Fibroblast of lung (primary cell): ENCODE results near the gene ACOT6. TPM values are rescaled to one million over a fixed set of nuclear protein-coding genes. Genes with fewer than 3 reads are reported as not detected.

Experiments used
- DNase-seq, 2 donors: peaks; one replicate each; pipeline versions ENCODE4 v3.0.0 to v3.0.0-alpha.2; 2010; ENCODE audit warnings: low read depth in 2 of 2
- H2AFZ ChIP-seq: 2 replicates; pipeline ENCODE4 v1.5.1; 2012; ENCODE audit warnings: low read length, control low read depth, inconsistent platforms
- H3K27ac ChIP-seq: 2 replicates; pipeline ENCODE4 v1.5.1; 2011; ENCODE audit warnings: low read length, control low read depth; ENCODE audit not compliant: insufficient read depth
- H3K27me3 ChIP-seq: 2 replicates; pipeline ENCODE4 v1.5.1; 2011; ENCODE audit warnings: mild to moderate bottlenecking, low read length; ENCODE audit not compliant: control insufficient read depth, insufficient read depth
- H3K36me3 ChIP-seq: 2 replicates; pipeline ENCODE4 v1.5.1; 2011; ENCODE audit warnings: low read length; ENCODE audit not compliant: control insufficient read depth, insufficient read depth
- H3K4me1 ChIP-seq: 2 replicates; pipeline ENCODE4 v1.5.1; 2011; ENCODE audit warnings: low read length; ENCODE audit not compliant: control insufficient read depth, insufficient read depth; ENCODE audit errors: extremely low read depth
- H3K4me2 ChIP-seq: 2 replicates; pipeline ENCODE4 v1.5.1; 2011; ENCODE audit warnings: low read length, control low read depth; ENCODE audit not compliant: insufficient read depth; ENCODE audit errors: extremely low read depth
- H3K4me3 ChIP-seq, 4 experiments: fragments of 200-600 bp in 1 of 4; sonication (generic) in 1 of 4; replicated peaks in 1 of 4; 2 replicates each; pipeline ENCODE4 v1.5.1; 2011 to 2016; ENCODE audit warnings: low read length in 4 of 4, low read depth in 3 of 4, mild to moderate bottlenecking in 3 of 4, control low read depth in 2 of 4, inconsistent platforms in 1 of 4, mixed read lengths in 1 of 4; ENCODE audit not compliant: insufficient read depth in 1 of 4; ENCODE audit errors: control extremely low read depth in 1 of 4
- H3K79me2 ChIP-seq: 2 replicates; pipeline ENCODE4 v1.5.1; 2012; ENCODE audit warnings: mild to moderate bottlenecking, low read length, inconsistent platforms; ENCODE audit not compliant: control insufficient read depth, insufficient read depth
- H3K9ac ChIP-seq: 2 replicates; pipeline ENCODE4 v1.5.1; 2011; ENCODE audit warnings: mild to moderate bottlenecking, low read length, control low read depth; ENCODE audit not compliant: insufficient read depth
- H3K9me3 ChIP-seq: 2 replicates; pipeline ENCODE4 v1.5.1; 2012; ENCODE audit warnings: low read depth, low read length; ENCODE audit not compliant: control insufficient read depth, insufficient read depth
- H4K20me1 ChIP-seq: 2 replicates; pipeline ENCODE4 v1.5.1; 2011; ENCODE audit warnings: low read length; ENCODE audit not compliant: control insufficient read depth, insufficient read depth; ENCODE audit errors: extremely low read depth
- CTCF ChIP-seq, 2 donors: IDR thresholded peaks in 1 of 2; conservative IDR thresholded peaks in 1 of 2; 1 replicate in 1 of 2; 2 replicates in 1 of 2; pipeline ENCODE4 v1.5.1; 2011 to 2012; ENCODE audit warnings: low read length in 2 of 2, control low read depth in 1 of 2, inconsistent platforms in 1 of 2, low read depth in 1 of 2, mild to moderate bottlenecking in 1 of 2
- EZH2 ChIP-seq: IDR thresholded peaks from 2 replicates; pipeline ENCODE4 v1.5.1; 2012; ENCODE audit warnings: low read length, control low read depth, mild to moderate bottlenecking; ENCODE audit errors: missing control alignments
- polyA plus RNA-seq, 2 donors: library from polyadenylated mRNA; depleted of rRNA in 1 of 2; stranded (reverse) in 1 of 2; unstranded in 1 of 2; fragments of >200 nt; gene quantifications; 2 replicates each; pipeline ENCODE4 v1.2.1, GENCODE V29; 2011 to 2012; ENCODE audit warnings: missing spikeins in 1 of 2
- total RNA-seq: library from RNA; depleted of rRNA; stranded (reverse); fragments of >200 nt; gene quantifications from 2 replicates; pipeline ENCODE4 v1.2.1, GENCODE V29; 2014

ACOT6 gene
- total and polyA plus RNA-seq, 2 donors (not counting 1 experiment from before 2014, with no cell fraction given): not detected

- no peak overlapping the region for H3K9ac ChIP-seq
- no peak overlapping the region for H2AFZ ChIP-seq
- H3K27me3 ChIP-seq: no peaks in the 10 kb centered on the region
- H3K36me3 ChIP-seq: no peaks in the 10 kb centered on the region
- no peak overlapping the region for H3K27ac ChIP-seq
- no peak overlapping the region for H3K4me2 ChIP-seq
- peak; percentile 3 to 65 for DNase-seq
- no peaks in the 10 kb centered on the region for H4K20me1 ChIP-seq
- no peaks in the 10 kb centered on the region for H3K79me2 ChIP-seq
- H3K4me3 ChIP-seq: no peak overlapping the region
- TF ChIP-seq CTCF (conservative IDR thresholded peaks at IDR 0.05 in 1 of 2, IDR thresholded peaks at IDR 0.05 in 1 of 2; ENCODE audit: low read depth in 1 of 2, low read length in 2 of 2) (no peak), EZH2 (no peak)
- H3K4me1 ChIP-seq: peaks cover 3% of the 10 kb centered on the region
- no peaks in the 10 kb centered on the region for H3K9me3 ChIP-seq
Observed at GRCh38 chr14:73661872-73662271, 49.6 kb downstream of the ACOT6 start.

GRCh38 chr14:73662487-73662943 lies 50.2 kb downstream of the ACOT6 start:
- Histone ChIP-seq H3K4me1 (peaks cover 3% of the 10 kb centered on the region), H3K9me3 (no peaks in the 10 kb centered on the region), H3K27ac (no peak overlapping the region), H2AFZ (no peak overlapping the region), H3K4me2 (no peak overlapping the region), H3K36me3 (no peaks in the 10 kb centered on the region), H3K79me2 (no peaks in the 10 kb centered on the region), H3K27me3 (no peaks in the 10 kb centered on the region), H3K4me3 (no peak overlapping the region), H4K20me1 (no peaks in the 10 kb centered on the region), H3K9ac (no peak overlapping the region)
- peak; percentile 64 to 80 for TF ChIP-seq CTCF (conservative IDR thresholded peaks at IDR 0.05 in 1 of 2, IDR thresholded peaks at IDR 0.05 in 1 of 2; ENCODE audit: low read depth in 1 of 2, low read length in 2 of 2)
- TF ChIP-seq EZH2: no peak
- peak; percentile 94 to 95 for DNase-seq

- Histone ChIP-seq H3K4me1 (peaks cover 3% of the 10 kb centered on the region), H4K20me1 (no peaks in the 10 kb centered on the region), H3K4me3 (no peak overlapping the region), H2AFZ (no peak overlapping the region), H3K9me3 (no peaks in the 10 kb centered on the region), H3K79me2 (no peaks in the 10 kb centered on the region), H3K4me2 (no peak overlapping the region), H3K9ac (no peak overlapping the region), H3K27ac (no peak overlapping the region), H3K36me3 (no peaks in the 10 kb centered on the region), H3K27me3 (no peaks in the 10 kb centered on the region)
- TF ChIP-seq EZH2 (no peak), CTCF (conservative IDR thresholded peaks at IDR 0.05 in 1 of 2, IDR thresholded peaks at IDR 0.05 in 1 of 2; ENCODE audit: low read depth in 1 of 2, low read length in 2 of 2) (no peak)
- peak in 1 of 2 donors; percentile 4 for DNase-seq
Observed at GRCh38 chr14:73663548-73664212, 51.4 kb downstream of the ACOT6 start.
